GM10248 (cell line): ENCODE measurements around the gene SEMA3A.

Experiments used
- CTCF ChIA-PET: fragments of 300-600 bp; sonication (Branson Sonifier 250); formaldehyde crosslinking; extraction: SDS; loops from one replicate; lab custom pipeline; 2021; ENCODE audit warnings: antibody characterized with exemption; lab: Yijun Ruan, JAX
- POLR2A ChIA-PET: fragments of 350-650 bp; sonication (Branson Sonifier 250); formaldehyde crosslinking; extraction: SDS; loops from one replicate; lab custom pipeline; 2020; ENCODE audit warnings: antibody characterized with exemption; lab: Yijun Ruan, JAX
- DNase-seq: peaks from one replicate; pipeline ENCODE4 v3.0.0; 2012; ENCODE audit errors: extremely low spot score
- CTCF ChIP-seq: IDR thresholded peaks from 2 replicates; pipeline ENCODE4 v1.5.1; 2012; ENCODE audit warnings: mild to moderate bottlenecking, low read depth; ENCODE audit errors: extremely low read depth, missing control alignments, control extremely low read depth

SEMA3A gene

GRCh38 chr7:84137812-84138211, 56.8 kb downstream of the SEMA3A start:
- ChIA-PET POLR2A (no interaction called here), CTCF (no interaction called here)
- TF ChIP-seq CTCF = no peak

GRCh38 chr7:84136809-84137208, 57.8 kb downstream of the SEMA3A start:
- DNase-seq = no peak
- no peak for TF ChIP-seq CTCF
- ChIA-PET POLR2A (no interaction called here), CTCF (no interaction called here)

More at GRCh38 chr7:84137812-84138211, 56.8 kb downstream of the SEMA3A start:
- no peak for DNase-seq

- no peak for TF ChIP-seq CTCF
- POLR2A ChIA-PET = no interaction called here
- no peak for DNase-seq
- CTCF ChIA-PET = no interaction called here
Measured at GRCh38 chr7:84136336-84136735, 58.3 kb downstream of the SEMA3A start.

GRCh38 chr7:84134169-84134568, 60.4 kb downstream of the SEMA3A start:
- ChIA-PET POLR2A (no interaction called here), CTCF (no interaction called here)
- no peak for DNase-seq
- TF ChIP-seq CTCF = no peak

- CTCF ChIA-PET = interaction anchor here (1.5 kb wide), 1 partner anchor 22 kb away, joined by 3 read pairs; no protein-coding TSS in a partner anchor
- TF ChIP-seq CTCF = no peak
- no peak for DNase-seq
- POLR2A ChIA-PET = no interaction called here
Measured at GRCh38 chr7:84125654-84126053, 68.9 kb downstream of the SEMA3A start.

- ChIA-PET CTCF (no interaction called here), POLR2A (no interaction called here)
- DNase-seq = no peak
- no peak for TF ChIP-seq CTCF
Measured at GRCh38 chr7:84123965-84124547, 70.5 kb downstream of the SEMA3A start.
